ENCODE data around the gene RALB. TPM values are rescaled to one million over a fixed set of nuclear protein-coding genes. Genes with fewer than 3 reads are reported as not detected.
"Not testable (repeated sequence)": the region's sequence is repeated elsewhere in the genome, so short reads cannot be mapped to it uniquely, and the experiment has no call there.

RALB gene
- polyA plus RNA-seq, 4 donors: 76.2 to 95.8 (median 85.8) TPM

GRCh38 chr2:120224256-120224655, 28.4 kb upstream of the RALB start:
- DNase-seq (ENCODE audit: low read depth in 4 of 4, low spot score in 3 of 4): no peak

GRCh38 chr2:120224735-120225548, 27.7 kb upstream of the RALB start:
- no peak for DNase-seq (ENCODE audit: low read depth in 4 of 4, low spot score in 3 of 4)

- no peak for DNase-seq (ENCODE audit: low read depth in 4 of 4, low spot score in 3 of 4)
These were observed 27.0 kb upstream of the RALB start for GRCh38 chr2:120225549-120226065.

DNA sequence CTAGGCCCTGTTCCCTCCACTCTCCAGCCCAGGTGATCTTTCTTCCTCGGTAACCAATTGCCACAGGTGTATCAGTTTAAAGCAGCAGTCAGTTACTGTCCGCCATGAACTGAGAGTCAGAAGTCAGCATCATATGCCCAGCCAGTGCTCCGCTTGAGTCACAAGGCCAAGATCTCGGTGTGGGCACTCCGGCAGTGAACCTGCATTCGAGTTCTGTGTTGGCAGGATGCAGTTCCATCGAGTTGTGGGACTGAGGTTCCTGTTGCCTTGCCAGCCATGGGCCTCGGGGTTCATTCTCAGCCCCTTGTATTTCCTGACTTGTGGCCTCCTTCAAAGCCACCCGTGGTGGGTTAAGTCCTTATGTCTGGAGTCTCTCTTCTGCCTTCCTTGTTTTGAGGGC, 26.3 kb upstream of the RALB start:
- no peak for DNase-seq (ENCODE audit: low read depth in 4 of 4, low spot score in 3 of 4)

DNA sequence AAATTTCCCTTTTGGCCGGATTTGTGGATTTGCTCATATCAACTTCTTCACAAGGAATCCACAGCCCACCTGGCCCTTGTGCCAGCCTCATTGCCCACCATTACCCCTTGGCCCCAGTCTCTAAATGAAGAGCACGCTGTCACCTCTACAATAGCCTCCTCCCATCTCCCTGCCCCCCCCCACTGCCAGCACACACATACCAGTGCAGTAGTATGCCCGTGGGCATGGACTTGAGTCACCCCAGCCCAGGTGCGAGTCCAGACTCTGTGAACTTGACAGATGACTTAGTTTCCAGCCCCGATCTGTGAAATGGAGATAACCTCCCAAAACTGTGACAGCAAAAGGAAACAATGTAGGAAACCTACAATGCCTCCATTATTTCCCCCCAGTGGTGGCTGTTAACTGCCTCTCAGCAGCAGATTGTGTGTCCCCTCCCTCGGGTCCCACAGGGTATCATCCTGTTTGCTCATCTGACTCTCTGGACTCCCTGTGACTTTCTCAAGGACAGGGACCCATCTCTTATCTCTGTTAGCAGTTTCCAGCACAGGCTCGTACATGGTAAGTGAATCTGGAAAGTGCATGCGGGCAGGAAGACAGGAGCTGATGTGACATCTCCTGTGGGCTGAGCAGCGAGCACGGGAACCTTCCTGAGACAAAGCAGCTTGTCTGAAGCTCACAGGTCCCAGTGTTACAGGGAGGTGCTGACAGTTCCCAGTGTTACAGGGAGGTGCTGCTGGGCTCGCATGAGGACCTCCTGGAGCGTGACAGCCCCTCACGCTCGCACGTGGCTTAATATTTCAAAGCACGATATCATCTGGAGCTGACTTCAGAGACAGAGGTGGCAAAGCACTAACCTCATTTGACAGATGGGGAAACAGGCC, 25.3 kb upstream of the RALB start:
- DNase-seq (ENCODE audit: low read depth in 4 of 4, low spot score in 3 of 4): no peak

GRCh38 chr2:120228503-120228902, 24.1 kb upstream of the RALB start:
- no peak for DNase-seq (ENCODE audit: low read depth in 4 of 4, low spot score in 3 of 4)

- no peak for DNase-seq (ENCODE audit: low read depth in 4 of 4, low spot score in 3 of 4)
These were observed 23.3 kb upstream of the RALB start for GRCh38 chr2:120229341-120229740.

- no peak for DNase-seq (ENCODE audit: low read depth in 4 of 4, low spot score in 3 of 4)
These were observed 21.9 kb upstream of the RALB start for GRCh38 chr2:120230515-120231471.

DNA sequence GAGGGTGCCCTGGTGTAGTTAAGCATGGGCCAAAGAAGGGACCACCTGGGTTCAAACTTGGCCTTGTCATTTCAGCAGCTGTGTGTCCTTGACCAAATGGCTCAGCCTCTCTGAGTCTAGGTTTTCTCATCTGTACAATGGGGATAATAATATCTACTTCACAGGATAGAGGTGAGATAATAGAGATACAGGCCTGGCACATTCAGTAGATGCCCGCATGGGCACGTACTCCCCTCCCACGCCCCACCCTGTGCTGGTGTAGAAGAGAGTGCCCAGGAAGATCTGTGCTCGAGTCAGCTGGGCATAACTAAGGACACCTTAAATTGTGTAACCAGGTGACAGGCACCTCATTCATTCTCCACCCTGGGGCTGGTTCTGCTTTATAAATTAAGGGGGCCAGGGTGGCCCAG, 21.1 kb upstream of the RALB start:
- DNase-seq (ENCODE audit: low read depth in 4 of 4, low spot score in 3 of 4): no peak

DNA sequence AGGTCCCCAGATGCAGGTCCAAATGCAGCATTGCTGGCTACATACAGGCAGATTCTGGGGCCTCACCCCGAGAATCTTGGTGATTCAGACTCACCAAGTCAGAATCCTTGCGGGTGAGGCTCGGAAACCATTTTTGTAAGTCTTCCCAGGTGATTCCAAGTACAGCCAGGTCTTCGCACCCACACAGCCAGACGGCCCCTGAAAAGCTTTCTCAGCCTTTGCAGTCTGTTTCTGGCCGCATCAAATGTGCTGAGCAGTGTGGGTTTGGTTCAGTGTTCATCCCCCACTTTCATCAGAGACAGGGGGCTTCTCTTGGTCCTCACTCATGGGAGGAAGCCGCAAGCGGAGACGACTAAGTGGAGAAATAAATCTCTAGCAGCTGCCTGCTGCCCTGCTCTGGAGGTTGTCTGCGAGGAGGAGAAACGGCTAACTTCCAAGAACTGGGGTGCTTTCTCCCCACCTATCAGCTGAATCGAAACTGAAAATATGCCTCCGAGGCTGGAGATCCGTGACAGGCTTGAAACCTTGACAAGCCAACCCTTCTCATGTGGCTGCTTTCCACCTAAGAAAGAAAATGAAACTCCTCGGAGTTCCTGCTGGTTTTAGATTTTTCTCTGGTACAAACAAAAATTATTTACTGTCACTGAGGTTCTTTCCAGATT, 20.5 kb upstream of the RALB start:
- no peak for DNase-seq (ENCODE audit: low read depth in 4 of 4, low spot score in 3 of 4)

GRCh38 chr2:120233292-120233691, 19.4 kb upstream of the RALB start:
- DNase-seq (ENCODE audit: low read depth in 4 of 4, low spot score in 3 of 4): no peak

- not testable (repeated sequence) for DNase-seq (ENCODE audit: low read depth in 4 of 4, low spot score in 3 of 4)
These were observed 17.5 kb upstream of the RALB start for GRCh38 chr2:120235158-120235557.

DNA sequence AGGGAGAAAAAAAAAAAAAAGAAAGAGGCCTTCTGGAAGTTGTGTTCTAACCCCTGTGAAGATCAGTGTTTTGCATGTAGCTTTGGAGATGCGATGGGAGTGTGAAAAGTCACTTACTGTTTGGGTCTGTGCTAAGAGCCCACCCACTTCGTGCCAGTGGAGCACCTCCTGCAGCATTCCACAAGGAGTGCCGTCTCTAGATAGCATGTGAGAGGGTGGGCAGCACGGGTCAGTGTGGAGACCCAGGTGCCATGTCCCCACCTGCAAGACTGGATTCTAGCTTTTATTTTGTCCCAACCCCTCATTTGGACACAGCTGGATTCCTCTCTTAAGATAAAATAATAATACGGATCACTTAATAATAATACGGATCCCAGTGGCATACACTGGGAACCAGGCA, 17.0 kb upstream of the RALB start:
- DNase-seq (ENCODE audit: low read depth in 4 of 4, low spot score in 3 of 4): no peak

DNA sequence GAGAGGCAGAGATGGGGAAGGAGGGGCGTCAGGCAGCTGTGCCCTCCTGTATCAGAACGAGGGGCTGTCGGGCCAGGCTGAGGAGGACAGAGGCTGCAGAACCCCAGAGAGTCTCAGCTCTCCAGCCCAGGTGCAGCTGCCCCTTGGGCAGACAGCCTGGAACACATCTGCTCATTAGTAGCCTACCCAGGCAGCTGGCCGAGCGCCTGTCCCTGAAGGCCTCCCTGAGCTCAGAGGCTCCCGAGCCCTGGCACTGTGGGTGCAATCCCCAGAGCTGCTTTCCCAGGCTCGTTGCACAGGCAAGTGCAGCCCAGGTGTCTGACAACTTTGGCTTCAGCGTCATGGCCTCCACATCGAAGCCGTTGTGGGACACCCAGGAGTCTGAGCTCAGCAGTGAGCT, 16.3 kb upstream of the RALB start:
- no peak for DNase-seq (ENCODE audit: low read depth in 4 of 4, low spot score in 3 of 4)

GRCh38 chr2:120236791-120237190, 15.9 kb upstream of the RALB start:
- no peak for DNase-seq (ENCODE audit: low read depth in 4 of 4, low spot score in 3 of 4)

- DNase-seq (ENCODE audit: low read depth in 4 of 4, low spot score in 3 of 4): no peak
These were observed 15.2 kb upstream of the RALB start for GRCh38 chr2:120237491-120237902.

- no peak for DNase-seq (ENCODE audit: low read depth in 4 of 4, low spot score in 3 of 4)
These were observed 13.7 kb upstream of the RALB start for GRCh38 chr2:120238728-120239487.

GRCh38 chr2:120239488-120240287, 13.0 kb upstream of the RALB start:
- peak in 1 of 4 donors; percentile 48 for DNase-seq (ENCODE audit: low read depth in 4 of 4, low spot score in 3 of 4)
